Measurements from ENCODE around the gene HEPH.
"Not testable (repeated sequence)": the region's sequence is repeated elsewhere in the genome, so short reads cannot be mapped to it uniquely, and the experiment has no call there.

The HEPH gene

GRCh38 chrX:66233209-66233608 is 69.2 kb downstream of the HEPH start:
- DNase-seq, result no peak

GRCh38 chrX:66233904-66234303 is 69.9 kb downstream of the HEPH start:
- not testable (repeated sequence) for DNase-seq

GRCh38 chrX:66255359-66255967 is 91.4 kb downstream of the HEPH start:
- no peak for DNase-seq

- DNase-seq, result no peak
These were observed 98.8 kb downstream of the HEPH start for GRCh38 chrX:66262807-66263206.

All from DMS153 (cell line).